Keratinocyte (primary cell): ENCODE results near the gene ITGB4. TPM values are rescaled to one million over a fixed set of nuclear protein-coding genes. Genes with fewer than 3 reads are reported as not detected.

Experiments
- DNase-seq: peaks from one replicate; pipeline ENCODE4 v3.0.0-alpha.2; 2011; ENCODE audit warnings: low read depth, missing footprints, low spot score
- FAIRE-seq: peaks from 2 replicates; lab custom pipeline; 2011; peaks lifted over from hg19 to GRCh38; lab: Jason Lieb, UNC
- H2AFZ ChIP-seq: 2 replicates; pipeline ENCODE4 v1.6.0; 2012; ENCODE audit warnings: low read length, control low read depth, inconsistent platforms; ENCODE audit not compliant: control insufficient read depth
- H3K27ac ChIP-seq: 2 replicates; pipeline ENCODE4 v1.5.1; 2011; ENCODE audit warnings: low read length; ENCODE audit not compliant: control insufficient read depth, insufficient read depth
- H3K27me3 ChIP-seq: 3 replicates; pipeline ENCODE4 v1.6.0; 2011; ENCODE audit warnings: low read length; ENCODE audit not compliant: control insufficient read depth, insufficient read depth; ENCODE audit errors: extremely low read depth
- H3K36me3 ChIP-seq, 2 experiments: 2 replicates in 1 of 2; 3 replicates in 1 of 2; pipeline ENCODE4 v1.5.1; 2011; ENCODE audit warnings: low read length in 2 of 2, mild to moderate bottlenecking in 1 of 2; ENCODE audit not compliant: control insufficient read depth in 2 of 2, insufficient read depth in 2 of 2; ENCODE audit errors: extremely low read depth in 1 of 2
- H3K4me1 ChIP-seq: 3 replicates; pipeline ENCODE4 v1.5.1; 2011; ENCODE audit warnings: low read length; ENCODE audit not compliant: control insufficient read depth, insufficient read depth; ENCODE audit errors: extremely low read depth
- H3K4me2 ChIP-seq: 3 replicates; pipeline ENCODE4 v1.6.0; 2011; ENCODE audit warnings: low read depth, low read length; ENCODE audit not compliant: control insufficient read depth, insufficient read depth; ENCODE audit errors: extremely low read depth
- H3K4me3 ChIP-seq, 3 experiments: fragments of 200-600 bp in 1 of 3; sonication (generic) in 1 of 3; 2 replicates in 2 of 3; 3 replicates in 1 of 3; pipeline ENCODE4 v1.5.1; 2011 to 2016; ENCODE audit warnings: low read length in 3 of 3, mild to moderate bottlenecking in 3 of 3, control low read depth in 2 of 3, inconsistent platforms in 1 of 3, low read depth in 1 of 3, mixed read lengths in 1 of 3, mixed run types in 1 of 3, moderate library complexity in 1 of 3; ENCODE audit not compliant: control insufficient read depth in 2 of 3, insufficient read depth in 2 of 3; ENCODE audit errors: extremely low read depth in 1 of 3
- H3K79me2 ChIP-seq: 2 replicates; pipeline ENCODE4 v1.6.0; 2012; ENCODE audit warnings: low read length; ENCODE audit not compliant: control insufficient read depth, insufficient read depth
- H3K9ac ChIP-seq: 3 replicates; pipeline ENCODE4 v1.6.0; 2011; ENCODE audit warnings: low read length; ENCODE audit not compliant: control insufficient read depth, insufficient read depth; ENCODE audit errors: extremely low read depth
- H3K9me1 ChIP-seq: 3 replicates; pipeline ENCODE4 v1.6.0; 2011; ENCODE audit warnings: low read length; ENCODE audit not compliant: control insufficient read depth, insufficient read depth; ENCODE audit errors: extremely low read depth
- H3K9me3 ChIP-seq: 2 replicates; pipeline ENCODE4 v1.5.1; 2012; ENCODE audit warnings: low read depth, low read length; ENCODE audit not compliant: control insufficient read depth
- H4K20me1 ChIP-seq: 3 replicates; pipeline ENCODE4 v1.6.0; 2011; ENCODE audit warnings: low read length; ENCODE audit not compliant: control insufficient read depth, insufficient read depth; ENCODE audit errors: extremely low read depth
- EZH2 ChIP-seq: IDR thresholded peaks from one replicate; pipeline ENCODE4 v1.6.1; 2012; ENCODE audit warnings: inconsistent platforms, mild to moderate bottlenecking, low read length, moderate library complexity
- dilution Hi-C: fragments of 300-500 bp; cut with MboI; formaldehyde crosslinking; loops from one replicate; pipeline ENCODE4 v1.7.0; 2020; ENCODE audit warnings: low sequenced_read_pairs; ENCODE audit not compliant: extremely low pct_ligation_motif_present
- polyA plus RNA-seq, 5 experiments: library from polyadenylated mRNA; depleted of rRNA in 3 of 5; stranded (reverse) in 3 of 5; stranded (forward) in 1 of 5; unstranded in 1 of 5; fragments of >200 nt; gene quantifications; 1 replicate in 1 of 5; 2 replicates in 3 of 5; 3 replicates in 1 of 5; pipeline versions ENCODE4 v1.2.1 to v1.2.3, GENCODE V29; 2011 to 2012; ENCODE audit warnings: missing spikeins in 2 of 5, low read depth in 1 of 5, low replicate concordance in 1 of 5
- TF ChIP-seq, protein P1 (sequence below), 3 experiments: IDR thresholded peaks in 1 of 3; conservative IDR thresholded peaks in 1 of 3; optimal IDR thresholded peaks in 1 of 3; 2 replicates in 2 of 3; 3 replicates in 1 of 3; pipeline versions ENCODE3 to v1.5.1; 2011; ENCODE audit warnings: low read length in 3 of 3, mild to moderate bottlenecking in 3 of 3, moderate library complexity in 2 of 3, control low read depth in 1 of 3, inconsistent platforms in 1 of 3; ENCODE audit not compliant: insufficient read depth in 2 of 3; ENCODE audit errors: extremely low read depth in 1 of 3

Gene ITGB4
- polyA plus RNA-seq, 1 donor (not counting 4 experiments of a cell fraction or from before 2014, with no cell fraction given), result 761 TPM

DNA sequence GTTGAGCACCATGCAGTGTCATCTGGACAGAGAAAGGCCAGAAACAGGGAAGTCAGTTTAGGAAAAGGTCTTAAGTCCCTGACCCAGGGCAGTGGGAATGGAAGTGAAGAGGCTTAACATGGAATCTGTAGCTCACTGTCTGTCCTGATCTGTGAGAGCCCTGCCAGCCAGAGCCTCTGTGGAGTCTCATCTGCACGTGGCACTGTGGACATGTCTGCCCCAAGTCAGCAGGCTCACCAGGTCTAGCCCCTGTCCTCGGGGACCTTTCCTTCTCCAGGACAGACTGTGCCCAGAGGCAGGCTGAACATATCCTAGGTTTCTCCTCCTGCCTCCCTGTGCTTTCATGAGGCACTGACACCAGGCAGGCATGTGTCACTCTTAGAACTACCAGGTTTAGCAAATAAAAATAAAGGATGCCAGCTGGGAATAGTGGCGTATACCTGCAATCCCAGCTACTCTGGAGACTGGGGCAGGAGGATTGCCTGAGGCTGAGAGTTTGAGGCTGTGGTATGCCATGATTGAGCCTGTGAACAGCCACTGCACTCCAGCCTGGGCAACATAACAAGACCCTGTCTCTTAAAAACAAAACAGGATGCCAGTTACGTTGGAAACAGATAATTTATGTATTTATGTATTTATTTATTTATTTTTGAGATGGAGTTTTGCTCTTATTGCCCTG is 85.7 kb downstream of the ITGB4 start:
- no peak for FAIRE-seq

More for the DNA sequence above, 85.7 kb downstream of the ITGB4 start:
- dilution Hi-C loops, result no loop called here
- H3K27me3 ChIP-seq, result no peaks in the 10 kb centered on the region
- H3K4me3 ChIP-seq, result no peak overlapping the region
- peaks cover 0 to 3% of the 10 kb centered on the region in 2 experiments for H3K36me3 ChIP-seq
- no peaks in the 10 kb centered on the region for H3K79me2 ChIP-seq
- peaks cover 15% of the 10 kb centered on the region for H3K4me1 ChIP-seq
- no peak overlapping the region for H2AFZ ChIP-seq
- H3K27ac ChIP-seq, result no peak overlapping the region
- no peaks in the 10 kb centered on the region for H3K9me3 ChIP-seq
- H3K9ac ChIP-seq, result no peak overlapping the region
- H3K9me1 ChIP-seq, result peaks cover 3% of the 10 kb centered on the region
- no peak for TF ChIP-seq EZH2
- TF ChIP-seq, protein P1, sequence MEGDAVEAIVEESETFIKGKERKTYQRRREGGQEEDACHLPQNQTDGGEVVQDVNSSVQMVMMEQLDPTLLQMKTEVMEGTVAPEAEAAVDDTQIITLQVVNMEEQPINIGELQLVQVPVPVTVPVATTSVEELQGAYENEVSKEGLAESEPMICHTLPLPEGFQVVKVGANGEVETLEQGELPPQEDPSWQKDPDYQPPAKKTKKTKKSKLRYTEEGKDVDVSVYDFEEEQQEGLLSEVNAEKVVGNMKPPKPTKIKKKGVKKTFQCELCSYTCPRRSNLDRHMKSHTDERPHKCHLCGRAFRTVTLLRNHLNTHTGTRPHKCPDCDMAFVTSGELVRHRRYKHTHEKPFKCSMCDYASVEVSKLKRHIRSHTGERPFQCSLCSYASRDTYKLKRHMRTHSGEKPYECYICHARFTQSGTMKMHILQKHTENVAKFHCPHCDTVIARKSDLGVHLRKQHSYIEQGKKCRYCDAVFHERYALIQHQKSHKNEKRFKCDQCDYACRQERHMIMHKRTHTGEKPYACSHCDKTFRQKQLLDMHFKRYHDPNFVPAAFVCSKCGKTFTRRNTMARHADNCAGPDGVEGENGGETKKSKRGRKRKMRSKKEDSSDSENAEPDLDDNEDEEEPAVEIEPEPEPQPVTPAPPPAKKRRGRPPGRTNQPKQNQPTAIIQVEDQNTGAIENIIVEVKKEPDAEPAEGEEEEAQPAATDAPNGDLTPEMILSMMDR (optimal IDR thresholded peaks at IDR 0.05 in 1 of 3, IDR thresholded peaks at IDR 0.05 in 1 of 3, conservative IDR thresholded peaks at IDR 0.05 in 1 of 3; ENCODE audit: extremely low read depth in 1 of 3, insufficient read depth in 2 of 3, low read length in 3 of 3), result no peak
- DNase-seq, result no peak
- no peaks in the 10 kb centered on the region for H4K20me1 ChIP-seq
- no peak overlapping the region for H3K4me2 ChIP-seq

Other genes starting within 250 kb of the ITGB4 start
- 3.7 to 6.1 TPM (median 6.0 TPM) in 3 replicates for gene CASKIN2, start 205.9 kb upstream of the ITGB4 start, polyA plus RNA-seq
- 18.4 to 29.7 TPM (median 24.1 TPM) in 3 replicates for gene TSEN54, start 204.9 kb upstream of the ITGB4 start, polyA plus RNA-seq
- gene LLGL2, start 195.8 kb upstream of the ITGB4 start, polyA plus RNA-seq, result 13.8 to 28.2 TPM (median 14.9 TPM) in 3 replicates
- gene MYO15B, start 133.7 kb upstream of the ITGB4 start, polyA plus RNA-seq, result 0.01 to 0.35 TPM (median 0.14 TPM) in 3 replicates
- gene SMIM5, start 88.0 kb upstream of the ITGB4 start, polyA plus RNA-seq, result 0.15 to 0.59 TPM (median 0.24 TPM) in 3 replicates
- 11.9 to 15.8 TPM (median 12.9 TPM) in 3 replicates for gene RECQL5, start 54.3 kb upstream of the ITGB4 start, polyA plus RNA-seq
- 99.0 to 103 TPM (median 101 TPM) in 3 replicates for gene SAP30BP, start 54.1 kb upstream of the ITGB4 start, polyA plus RNA-seq
- gene GALK1, start 43.7 kb downstream of the ITGB4 start, polyA plus RNA-seq, result 1.1 to 5.2 TPM (median 1.3 TPM) in 3 replicates
- gene UNK, start 63.3 kb downstream of the ITGB4 start, polyA plus RNA-seq, result 10.4 to 13.0 TPM (median 10.9 TPM) in 3 replicates
- 0.25 to 0.79 TPM (median 0.36 TPM) in 3 replicates for gene UNC13D, start 122.9 kb downstream of the ITGB4 start, polyA plus RNA-seq
- 17.0 to 41.4 TPM (median 23.3 TPM) in 3 replicates for gene WBP2, start 133.9 kb downstream of the ITGB4 start, polyA plus RNA-seq
- gene TRIM47, start 157.1 kb downstream of the ITGB4 start, polyA plus RNA-seq, result 9.4 to 20.7 TPM (median 10.9 TPM) in 3 replicates
- gene TRIM65, start 175.5 kb downstream of the ITGB4 start, polyA plus RNA-seq, result 7.4 to 10.6 TPM (median 7.8 TPM) in 3 replicates
- gene MRPL38, start 183.4 kb downstream of the ITGB4 start, polyA plus RNA-seq, result 25.2 to 33.8 TPM (median 30.0 TPM) in 3 replicates
- gene FBF1, start 219.6 kb downstream of the ITGB4 start, polyA plus RNA-seq, result 3.0 to 6.2 TPM (median 4.3 TPM) in 3 replicates